Stromal cell of bone marrow (primary cell): ENCODE results near the gene MFNG.

ENCODE experiments used
- DNase-seq: peaks from one replicate; pipeline ENCODE4 v3.0.0-alpha.2; 2012; ENCODE audit warnings: low read depth

Gene MFNG

GRCh38 chr22:37493979-37494378, 7.8 kb upstream of the MFNG start:
- no peak for DNase-seq

- DNase-seq = no peak
These were observed 6.5 kb upstream of the MFNG start for GRCh38 chr22:37492428-37493344.

GRCh38 chr22:37491559-37492427, 5.6 kb upstream of the MFNG start:
- no peak for DNase-seq

GRCh38 chr22:37491106-37491505, 4.9 kb upstream of the MFNG start:
- no peak for DNase-seq

- DNase-seq = no peak
These were observed 3.8 kb upstream of the MFNG start for GRCh38 chr22:37489983-37490382.

- DNase-seq = no peak
These were observed 2.4 kb upstream of the MFNG start for GRCh38 chr22:37488337-37489135.

GRCh38 chr22:37487571-37487970, 1.4 kb upstream of the MFNG start:
- DNase-seq = no peak

GRCh38 chr22:37487129-37487528, 945 bp upstream of the MFNG start:
- no peak for DNase-seq

- no peak for DNase-seq
These were observed 575 bp downstream of the MFNG start for GRCh38 chr22:37485395-37486223.

- DNase-seq = no peak
These were observed 1.4 kb downstream of the MFNG start for GRCh38 chr22:37484480-37485394.

- DNase-seq = no peak
These were observed 3.1 kb downstream of the MFNG start for GRCh38 chr22:37483050-37483449.

GRCh38 chr22:37482244-37482643, 3.9 kb downstream of the MFNG start:
- no peak for DNase-seq

GRCh38 chr22:37481347-37481907, 4.8 kb downstream of the MFNG start:
- no peak for DNase-seq

GRCh38 chr22:37480387-37481346, 5.5 kb downstream of the MFNG start:
- DNase-seq = no peak

GRCh38 chr22:37479196-37479595, 7.0 kb downstream of the MFNG start:
- DNase-seq = no peak

- DNase-seq = no peak
These were observed 9.5 kb downstream of the MFNG start for GRCh38 chr22:37476389-37477329.

GRCh38 chr22:37474447-37475090, 11.6 kb downstream of the MFNG start:
- no peak for DNase-seq
